HepG2 (cell line): ENCODE results near the gene ANKRD40CL. TPM values are rescaled to one million over a fixed set of nuclear protein-coding genes. Genes with fewer than 3 reads are reported as not detected.

Experiments
- ATF7 ChIP-seq, 2 experiments: fragments of 450-650 bp in 1 of 2; sonication (generic) in 1 of 2; formaldehyde crosslinking in 1 of 2; IDR thresholded peaks; 2 replicates each; pipeline versions ENCODE4 v1.4.0 to v1.6.1; 2016 to 2020; ENCODE audit warnings: antibody characterized with exemption in 1 of 2, mild to moderate bottlenecking in 1 of 2, missing genetic modification reagents in 1 of 2
- CAMTA2 ChIP-seq: sonication (generic); formaldehyde crosslinking; IDR thresholded peaks from 2 replicates; pipeline ENCODE4 v1.4.0; 2020; ENCODE audit warnings: mild to moderate bottlenecking, missing genetic modification reagents, borderline replicate concordance
- FOXA3 ChIP-seq: IDR thresholded peaks from 2 replicates; pipeline ENCODE4 v1.6.1; 2016; ENCODE audit warnings: missing genetic modification reagents, missing compliant biosample characterization
- FOXO1 ChIP-seq: sonication (generic); formaldehyde crosslinking; IDR thresholded peaks from 2 replicates; pipeline ENCODE4 v1.4.0; 2020; ENCODE audit warnings: missing genetic modification reagents
- GATAD2A ChIP-seq: IDR thresholded peaks from 2 replicates; pipeline ENCODE4 v1.6.1; 2016
- HDAC6 ChIP-seq: fragments of 200-600 bp; sonication (generic); IDR thresholded peaks from 2 replicates; pipeline ENCODE4 v1.7.0; 2017; ENCODE audit warnings: mild to moderate bottlenecking, antibody characterized with exemption, low read length, low read depth
- HNF1A ChIP-seq, 2 experiments: sonication (generic) in 1 of 2; formaldehyde crosslinking in 1 of 2; IDR thresholded peaks; 2 replicates each; pipeline versions ENCODE4 v1.4.0 to v1.6.1; 2016 to 2020; ENCODE audit warnings: borderline replicate concordance in 1 of 2, low read depth in 1 of 2, mild to moderate bottlenecking in 1 of 2, missing genetic modification reagents in 1 of 2
- IKZF5 ChIP-seq: IDR thresholded peaks from 2 replicates; pipeline ENCODE4 v1.6.1; 2018; ENCODE audit warnings: missing genetic modification reagents, mild to moderate bottlenecking, missing compliant biosample characterization
- REPIN1 ChIP-seq: sonication (generic); formaldehyde crosslinking; IDR thresholded peaks from 2 replicates; pipeline ENCODE4 v1.8.0; 2022; ENCODE audit warnings: missing genetic modification reagents, low read depth, mild to moderate bottlenecking, borderline replicate concordance
- SP4 ChIP-seq: sonication (generic); formaldehyde crosslinking; IDR thresholded peaks from 2 replicates; pipeline ENCODE4 v1.8.1; 2023; ENCODE audit warnings: mild to moderate bottlenecking, missing genetic modification reagents
- ZHX1 ChIP-seq: sonication (generic); formaldehyde crosslinking; IDR thresholded peaks from 2 replicates; pipeline ENCODE4 v1.8.1; 2022; ENCODE audit warnings: low read depth, mild to moderate bottlenecking, missing genetic modification reagents
- ZNF225 ChIP-seq: sonication (generic); formaldehyde crosslinking; IDR thresholded peaks from 2 replicates; pipeline ENCODE4 v1.4.0; 2020; ENCODE audit warnings: mild to moderate bottlenecking, missing genetic modification reagents
- ZNF414 ChIP-seq: sonication (generic); formaldehyde crosslinking; IDR thresholded peaks from 2 replicates; pipeline ENCODE4 v1.5.0; 2020; ENCODE audit warnings: missing genetic modification reagents
- ZNF501 ChIP-seq: sonication (generic); formaldehyde crosslinking; IDR thresholded peaks from 2 replicates; pipeline ENCODE4 v1.5.1; 2020; ENCODE audit warnings: mild to moderate bottlenecking, moderate library complexity, missing genetic modification reagents
- ZNF556 ChIP-seq: sonication (generic); formaldehyde crosslinking; IDR thresholded peaks from 2 replicates; pipeline ENCODE4 v1.4.0; 2020; ENCODE audit warnings: mild to moderate bottlenecking, missing genetic modification reagents, borderline replicate concordance
- ZNF558 ChIP-seq: sonication (generic); formaldehyde crosslinking; IDR thresholded peaks from 2 replicates; pipeline ENCODE4 v1.9.0; 2022; ENCODE audit warnings: mild to moderate bottlenecking, missing genetic modification reagents, borderline replicate concordance
- ZNF614 ChIP-seq: IDR thresholded peaks from 2 replicates; pipeline ENCODE4 v1.6.1; 2018; ENCODE audit warnings: missing biosample characterization, missing genetic modification reagents, inconsistent platforms, borderline replicate concordance
- ZNF749 ChIP-seq: sonication (generic); formaldehyde crosslinking; IDR thresholded peaks from 2 replicates; pipeline ENCODE4 v1.8.0; 2022; ENCODE audit warnings: mild to moderate bottlenecking, missing genetic modification reagents, moderate library complexity, borderline replicate concordance
- polyA plus RNA-seq, 8 experiments: library from polyadenylated mRNA; depleted of rRNA in 3 of 8; stranded (reverse) in 7 of 8; unstranded in 1 of 8; fragments of >200 nt; fragmentation: Illumina TruSeq in 4 of 8; extraction: Trizol in 4 of 8; gene quantifications; 2 replicates each; pipeline versions ENCODE4 v1.2.1 to v1.2.3, GENCODE V29; 2011 to 2016; ENCODE audit warnings: low read depth in 4 of 8, missing spikeins in 1 of 8, mixed read lengths in 1 of 8; ENCODE audit not compliant: insufficient read depth in 1 of 8
- total RNA-seq, 5 experiments: library from RNA; depleted of rRNA; stranded (reverse); fragments of >200 nt; fragmentation: Illumina TruSeq; extraction: Trizol; gene quantifications; 2 replicates each; pipeline ENCODE4 v1.2.3, GENCODE V29; 2016; ENCODE audit warnings: low read depth in 1 of 5

ANKRD40CL gene
- total and polyA plus RNA-seq, 2 of the 13 experiments (the other 11 are each of a cell fraction or from before 2014, with no cell fraction given): 0.03 to 0.11 TPM

GRCh38 chr17:50783193-50783660 is 15.9 kb upstream of the ANKRD40CL start (continued):
- no peak for TF ChIP-seq ZHX1 (CRISPR knock-in tag)
- peak; percentile 68; the same call in 1 of the 2 replicates for TF ChIP-seq ZNF501
- TF ChIP-seq SP4 (CRISPR knock-in tag): no peak
- TF ChIP-seq FOXO1 (CRISPR knock-in tag): 0 out of 2 replicates have a peak, but pooled peaks have one; percentile 34
- TF ChIP-seq REPIN1 (CRISPR knock-in tag): peak; percentile 78; the same call in 1 of the 2 replicates
- TF ChIP-seq HNF1A (IDR thresholded peaks at IDR 0.05; ENCODE audit: low read depth): no peak
- no peak for TF ChIP-seq HNF1A (CRISPR knock-in tag; IDR thresholded peaks at IDR 0.05; ENCODE audit: borderline replicate concordance)
- TF ChIP-seq FOXA3 (CRISPR knock-in tag): peak; percentile 42; the same call in 1 of the 2 replicates
- no peak for TF ChIP-seq ZNF558 (CRISPR knock-in tag)
- TF ChIP-seq IKZF5 (CRISPR knock-in tag): peak; percentile 59; the same call in 1 of the 2 replicates
- 0 out of 2 replicates have a peak, but pooled peaks have one; percentile 26 for TF ChIP-seq CAMTA2 (CRISPR knock-in tag)
- TF ChIP-seq ZNF414 (CRISPR knock-in tag): no peak
- no peak for TF ChIP-seq HDAC6
- TF ChIP-seq ZNF225 (CRISPR knock-in tag): no peak
- TF ChIP-seq ZNF614 (CRISPR knock-in tag): peak; percentile 67; the same call in 1 of the 2 replicates
- peak; percentile 28; the same call in 1 of the 2 replicates for TF ChIP-seq ZNF556 (CRISPR knock-in tag)
- TF ChIP-seq GATAD2A (CRISPR knock-in tag): peak; percentile 67
- TF ChIP-seq ATF7 (IDR thresholded peaks at IDR 0.05): no peak
- no peak for TF ChIP-seq ATF7 (CRISPR knock-in tag; IDR thresholded peaks at IDR 0.05)
- 0 out of 2 replicates have a peak, but pooled peaks have one; percentile 61 for TF ChIP-seq ZNF749 (CRISPR knock-in tag)
